H1 (cell line): ENCODE results near the gene MYBPC3. TPM values are rescaled to one million over a fixed set of nuclear protein-coding genes. Genes with fewer than 3 reads are reported as not detected.

Experiments used
- CTCF ChIA-PET: fragments of 300-600 bp; sonication (Branson Sonifier 250); formaldehyde crosslinking; loops from one replicate; lab custom pipeline; 2021; ENCODE audit not compliant: partially characterized antibody; lab: Charles Lee
- POLR2A ChIA-PET: fragments of 300-600 bp; sonication (Branson Sonifier 250); formaldehyde crosslinking; loops from one replicate; lab custom pipeline; 2021; ENCODE audit warnings: inconsistent platforms; ENCODE audit not compliant: partially characterized antibody; lab: Charles Lee
- DNase-seq, 2 experiments: peaks; one replicate each; pipeline versions ENCODE4 v3.0.0 to v3.0.0-alpha.2; 2010 to 2022; ENCODE audit warnings: low spot score in 2 of 2, low read depth in 1 of 2, mixed read lengths in 1 of 2
- FAIRE-seq: peaks from 2 replicates; lab custom pipeline; 2011; peaks lifted over from hg19 to GRCh38; lab: Jason Lieb, UNC
- H2AFZ ChIP-seq: 2 replicates; pipeline ENCODE4 v1.8.1; 2012; ENCODE audit warnings: low read length, inconsistent platforms
- H2AK5ac ChIP-seq: 2 replicates; pipeline ENCODE4 v1.6.1; 2013; ENCODE audit warnings: low read depth, low read length
- H2BK120ac ChIP-seq: replicated peaks from 2 replicates; pipeline ENCODE3; 2013; ENCODE audit warnings: low read depth, low read length, inconsistent platforms
- H2BK12ac ChIP-seq: 2 replicates; pipeline ENCODE4 v1.6.1; 2013; ENCODE audit warnings: low read depth, low read length
- H2BK15ac ChIP-seq: 2 replicates; pipeline ENCODE4 v1.6.1; 2013; ENCODE audit warnings: low read length
- H2BK20ac ChIP-seq: 2 replicates; pipeline ENCODE4 v1.6.1; 2013; ENCODE audit warnings: low read length
- H2BK5ac ChIP-seq: 2 replicates; pipeline ENCODE4 v1.6.1; 2013; ENCODE audit warnings: low read depth, low read length
- H3K14ac ChIP-seq: 2 replicates; pipeline ENCODE4 v1.6.1; 2013; ENCODE audit warnings: inconsistent platforms; ENCODE audit not compliant: insufficient read length
- H3K18ac ChIP-seq: 2 replicates; pipeline ENCODE4 v1.6.1; 2013; ENCODE audit warnings: low read length; ENCODE audit errors: extremely low read depth
- H3K23ac ChIP-seq: 2 replicates; pipeline ENCODE4 v1.6.1; 2013; ENCODE audit warnings: inconsistent platforms; ENCODE audit not compliant: insufficient read length
- H3K23me2 ChIP-seq: 2 replicates; pipeline ENCODE4 v1.6.1; 2013; ENCODE audit warnings: low read depth, low read length
- H3K27ac ChIP-seq: 2 replicates; pipeline ENCODE4 v1.6.1; 2011; ENCODE audit warnings: low read depth, low read length, inconsistent platforms
- H3K27me3 ChIP-seq, 4 experiments: replicated peaks in 1 of 4; 1 replicate in 1 of 4; 2 replicates in 3 of 4; pipeline versions ENCODE4 v1.6.1 to v1.8.1; 2011 to 2013; ENCODE audit warnings: low read length in 3 of 4, mild to moderate bottlenecking in 3 of 4, inconsistent platforms in 2 of 4, mixed read lengths in 2 of 4, moderate library complexity in 1 of 4; ENCODE audit not compliant: control insufficient read depth in 3 of 4, insufficient read depth in 3 of 4; ENCODE audit errors: extremely low read depth in 1 of 4
- H3K36me3 ChIP-seq, 4 experiments: 2 replicates each; pipeline versions ENCODE4 v1.6.1 to v1.8.1; 2011 to 2013; ENCODE audit warnings: mild to moderate bottlenecking in 4 of 4, low read length in 3 of 4, moderate library complexity in 2 of 4, control low read depth in 1 of 4, inconsistent platforms in 1 of 4; ENCODE audit not compliant: insufficient read depth in 4 of 4, control insufficient read depth in 2 of 4
- H3K4ac ChIP-seq: replicated peaks from 2 replicates; pipeline ENCODE3; 2013; ENCODE audit warnings: low read length, low read depth, mixed read lengths, inconsistent platforms; ENCODE audit not compliant: insufficient read length
- H3K4me1 ChIP-seq, 4 experiments: replicated peaks in 1 of 4; 1 replicate in 1 of 4; 2 replicates in 3 of 4; pipeline versions ENCODE4 v1.6.1 to v1.8.1; 2011 to 2013; ENCODE audit warnings: low read length in 3 of 4, inconsistent platforms in 2 of 4, mixed read lengths in 1 of 4; ENCODE audit not compliant: insufficient read depth in 4 of 4, control insufficient read depth in 3 of 4
- H3K4me2 ChIP-seq, 2 experiments: 2 replicates each; pipeline versions ENCODE4 v1.6.1 to v1.8.1; 2011 to 2013; ENCODE audit warnings: low read depth in 2 of 2, low read length in 2 of 2, control low read depth in 1 of 2, inconsistent platforms in 1 of 2, mild to moderate bottlenecking in 1 of 2; ENCODE audit not compliant: insufficient read depth in 1 of 2
- H3K4me3 ChIP-seq, 4 experiments: fragments of 200-600, 300-600 bp in 1 of 4; sonication (generic), shearing (Covaris generic), sonication (Bioruptor Twin) in 1 of 4; 2 replicates each; pipeline versions ENCODE4 v1.5.1 to v1.8.1; 2011 to 2016; ENCODE audit warnings: low read length in 4 of 4, low read depth in 3 of 4, control low read depth in 2 of 4, inconsistent platforms in 2 of 4, mild to moderate bottlenecking in 2 of 4, mixed read lengths in 1 of 4, moderate library complexity in 1 of 4; ENCODE audit not compliant: insufficient read depth in 2 of 4; ENCODE audit errors: extremely low read depth in 1 of 4
- H3K56ac ChIP-seq: replicated peaks from 2 replicates; pipeline ENCODE3; 2013; ENCODE audit warnings: low read depth, mild to moderate bottlenecking, mixed read lengths, low read length, inconsistent platforms; ENCODE audit not compliant: insufficient read length
- H3K79me1 ChIP-seq: 2 replicates; pipeline ENCODE4 v1.6.1; 2013; ENCODE audit warnings: low read depth, low read length, control low read depth
- H3K79me2 ChIP-seq, 2 experiments: 2 replicates each; pipeline versions ENCODE4 v1.6.1 to v1.8.1; 2012 to 2013; ENCODE audit warnings: low read length in 2 of 2, mild to moderate bottlenecking in 2 of 2, inconsistent platforms in 1 of 2; ENCODE audit not compliant: insufficient read depth in 2 of 2, control insufficient read depth in 1 of 2
- H3K9ac ChIP-seq, 4 experiments: replicated peaks in 1 of 4; 1 replicate in 1 of 4; 2 replicates in 3 of 4; pipeline versions ENCODE4 v1.6.1 to v1.8.1; 2011 to 2013; ENCODE audit warnings: low read depth in 3 of 4, low read length in 3 of 4, control low read depth in 2 of 4, mild to moderate bottlenecking in 2 of 4, moderate library complexity in 2 of 4, inconsistent platforms in 1 of 4; ENCODE audit errors: extremely low read depth in 1 of 4
- H3K9me3 ChIP-seq, 2 experiments: 2 replicates each; pipeline versions ENCODE4 v1.6.1 to v1.8.1; 2012 to 2013; ENCODE audit warnings: mild to moderate bottlenecking in 2 of 2, moderate library complexity in 2 of 2, control low read depth in 1 of 2, inconsistent platforms in 1 of 2, low read depth in 1 of 2, low read length in 1 of 2, mixed read lengths in 1 of 2; ENCODE audit not compliant: insufficient read depth in 2 of 2
- H4K20me1 ChIP-seq, 2 experiments: replicated peaks in 1 of 2; 2 replicates each; pipeline versions ENCODE3 to v1.8.1; 2011 to 2013; ENCODE audit warnings: inconsistent platforms in 2 of 2, low read length in 2 of 2, mild to moderate bottlenecking in 1 of 2; ENCODE audit not compliant: insufficient read depth in 2 of 2, control insufficient read depth in 1 of 2
- H4K5ac ChIP-seq: 2 replicates; pipeline ENCODE4 v1.6.1; 2013; ENCODE audit warnings: low read length, low read depth, mixed read lengths, inconsistent platforms; ENCODE audit not compliant: insufficient read length
- H4K8ac ChIP-seq: 2 replicates; pipeline ENCODE4 v1.8.0; 2013; ENCODE audit warnings: mild to moderate bottlenecking, moderate library complexity, low read length, inconsistent platforms; ENCODE audit not compliant: insufficient read depth; ENCODE audit errors: extremely low read depth
- H4K91ac ChIP-seq: replicated peaks from 2 replicates; pipeline ENCODE3; 2013; ENCODE audit warnings: low read length, mixed read lengths, inconsistent platforms; ENCODE audit not compliant: insufficient read length
- CHD1 ChIP-seq: IDR thresholded peaks from 2 replicates; pipeline ENCODE4 v1.6.1; 2012; ENCODE audit warnings: low read depth, low read length, improper control_type of control experiment
- CTBP2 ChIP-seq: IDR thresholded peaks from 2 replicates; pipeline ENCODE4 v1.7.0; 2011; ENCODE audit warnings: borderline replicate concordance, mild to moderate bottlenecking, moderate library complexity, mixed read lengths, low read length; ENCODE audit not compliant: insufficient read depth, insufficient read length
- EGR1 ChIP-seq: IDR thresholded peaks from 2 replicates; pipeline ENCODE4 v1.6.1; 2011; ENCODE audit warnings: low read depth, low read length, borderline replicate concordance
- EZH2 ChIP-seq: fragments of 200-600 bp; sonication (generic); IDR thresholded peaks from 2 replicates; pipeline ENCODE4 v1.7.1; 2012; ENCODE audit warnings: low read depth, mild to moderate bottlenecking, moderate library complexity, low read length, inconsistent platforms; ENCODE audit not compliant: severe bottlenecking
- GTF2F1 ChIP-seq: IDR thresholded peaks from 2 replicates; pipeline ENCODE4 v1.6.1; 2012; ENCODE audit warnings: low read depth, low read length, improper control_type of control experiment, borderline replicate concordance
- MAFK ChIP-seq: IDR thresholded peaks from 2 replicates; pipeline ENCODE4 v1.6.1; 2012; ENCODE audit warnings: low read depth, mild to moderate bottlenecking, improper control_type of control experiment, low read length
- NRF1 ChIP-seq: IDR thresholded peaks from 2 replicates; pipeline ENCODE4 v1.6.1; 2011; ENCODE audit warnings: mild to moderate bottlenecking, low read depth, low read length, improper control_type of control experiment
- RNF2 ChIP-seq: fragments of 200-900, 300-1000 bp; sonication (generic); IDR thresholded peaks from 2 replicates; pipeline ENCODE4 v1.7.1; 2016; ENCODE audit warnings: borderline replicate concordance, low read depth, mild to moderate bottlenecking, antibody characterized with exemption, low read length; ENCODE audit not compliant: poor library complexity, severe bottlenecking; ENCODE audit errors: missing control alignments
- TBP ChIP-seq: IDR thresholded peaks from 2 replicates; pipeline ENCODE4 v1.6.1; 2011; ENCODE audit warnings: low read depth, low read length, improper control_type of control experiment
- ZNF274 ChIP-seq: IDR thresholded peaks from 2 replicates; pipeline ENCODE4 v1.7.0; 2012; ENCODE audit warnings: low read length, borderline replicate concordance; ENCODE audit errors: extremely low read depth
- WGBS, 2 experiments: shearing (Covaris generic) in 1 of 2; methylation state at CpG; one replicate each; pipeline versions ENCODE4 v1.1.6 to v1.1.7; 2013 to 2015; ENCODE audit warnings: low lambda C conversion rate in 2 of 2, mixed read lengths in 2 of 2, inconsistent platforms in 1 of 2, low coverage in 1 of 2, missing lambda C conversion rate in 1 of 2; ENCODE audit not compliant: insufficient replicate concordance in 2 of 2, insufficient coverage in 1 of 2, insufficient read length in 1 of 2; ENCODE audit errors: extremely low coverage in 1 of 2, missing lambda C conversion rate in 1 of 2; 5-methylcytosine and 5-hydroxymethylcytosine counted together
- polyA plus RNA-seq, 7 experiments: library from polyadenylated mRNA; depleted of rRNA in 3 of 7; stranded (reverse) in 5 of 7; unstranded in 2 of 7; fragments of >200 nt in 5 of 7; fragments of 200-250 nt in 2 of 7; gene quantifications; 1 replicate in 5 of 7; 2 replicates in 1 of 7; 4 replicates in 1 of 7; pipeline versions ENCODE4 v1.2.1 to v1.2.3, GENCODE V29; 2011 to 2013; ENCODE audit warnings: missing spikeins in 2 of 7, mixed read lengths in 2 of 7
- total RNA-seq: library from RNA; stranded (reverse); fragmentation: NEBNext Ultra II Directional; extraction: Animal tissue kit (Norgen Biotek cat#: 25700); gene quantifications from 2 replicates; pipeline ENCODE4 v1.2.1, GENCODE V29; 2021

The MYBPC3 gene
- total and polyA plus RNA-seq, 2 of the 8 experiments (the other 6 are each of a cell fraction or from before 2014, with no cell fraction given): 0.05 TPM; not detected in 1

- H2BK12ac ChIP-seq: no peak overlapping the region
- no peaks in the 10 kb centered on the region for H3K9me3 ChIP-seq
- H2BK120ac ChIP-seq: no peak overlapping the region
- peaks cover 13 to 50% (median 36%) of the 10 kb centered on the region in 4 experiments; a peak in 7 of 8 replicates for H3K36me3 ChIP-seq
- H3K27ac ChIP-seq: no peak overlapping the region
- no peak overlapping the region for H3K4me2 ChIP-seq
- no peak overlapping the region for H2BK15ac ChIP-seq
- ChIA-PET POLR2A (interaction anchor here (1.1 to 1.3 kb wide), 2 partner anchors 11 to 125 kb away, joined by 3 to 4 read pairs; no protein-coding TSS in a partner anchor), CTCF (interaction anchor here (0.7 to 2.8 kb wide), 4 partner anchors 24 to 124 kb away, joined by 3 to 9 read pairs (median 4); no protein-coding TSS in a partner anchor)
- no peak overlapping the region for H4K8ac ChIP-seq
- H4K5ac ChIP-seq: no peak overlapping the region
- H3K79me2 ChIP-seq: no peaks in the 10 kb centered on the region
- H3K4ac ChIP-seq: no peak overlapping the region
- H2AFZ ChIP-seq: no peak overlapping the region
- no peak overlapping the region for H3K18ac ChIP-seq
- H2BK5ac ChIP-seq: no peak overlapping the region
- H3K23me2 ChIP-seq: no peaks in the 10 kb centered on the region
- H3K4me1 ChIP-seq: no peaks in the 10 kb centered on the region
- H3K9ac ChIP-seq: no peak overlapping the region
- H3K79me1 ChIP-seq: no peaks in the 10 kb centered on the region
- no peaks in the 10 kb centered on the region for H3K27me3 ChIP-seq
- no peak overlapping the region for H3K56ac ChIP-seq
- TF ChIP-seq ZNF274: no peak
- TF ChIP-seq EZH2: no peak
- no peak for TF ChIP-seq GTF2F1
- TF ChIP-seq CTBP2: no peak
- TF ChIP-seq TBP: no peak
- no peak for TF ChIP-seq CHD1
- TF ChIP-seq NRF1: no peak
- no peak for TF ChIP-seq MAFK
- TF ChIP-seq EGR1: no peak
- TF ChIP-seq RNF2: no peak
- TF ChIP-seq, all 59 proteins: peak for 0
- Histone ChIP-seq H3K4me3 (no peak overlapping the region), H4K20me1 (peaks cover 0 to 1% of the 10 kb centered on the region in 2 experiments), H3K14ac (no peak overlapping the region), H2BK20ac (no peak overlapping the region), H2AK5ac (no peak overlapping the region), H3K23ac (no peak overlapping the region), H4K91ac (no peak overlapping the region)
- DNase-seq (no peak), FAIRE-seq (no peak)
- WGBS, 2 experiments: 94% methylated on average over 5 of the region's 5 CpGs; no CpG with 5 or more reads in 1 of the 2 experiments
These were observed 57.1 kb downstream of the MYBPC3 start for GRCh38 chr11:47295385-47295784.
